K562 (cell line): ENCODE data around the gene BRMS1. TPM values are rescaled to one million over a fixed set of nuclear protein-coding genes. Genes with fewer than 3 reads are reported as not detected.

Source experiments
- MGA ChIP-seq: fragments of 450-650 bp; IDR thresholded peaks from 2 replicates; pipeline ENCODE4 v1.6.1; 2016; ENCODE audit warnings: mild to moderate bottlenecking, moderate library complexity
- ZNF143 ChIP-seq: sonication (generic); formaldehyde crosslinking; IDR thresholded peaks from 2 replicates; pipeline ENCODE4 v1.9.0; 2022; ENCODE audit warnings: mild to moderate bottlenecking, missing genetic modification reagents
- polyA plus RNA-seq, 8 experiments: library from polyadenylated mRNA; depleted of rRNA in 4 of 8; stranded (reverse) in 5 of 8; unstranded in 3 of 8; fragments of >200 nt; fragmentation: Nextera tagmentation in 2 of 8; fragmentation: Illumina TruSeq in 1 of 8; extraction: Ambion mirVana in 2 of 8; extraction: Trizol in 1 of 8; gene quantifications; 2 replicates each; pipeline versions ENCODE4 v1.2.1 to v1.2.3, GENCODE V29; 2011 to 2014; ENCODE audit warnings: inconsistent platforms in 1 of 8, missing spikeins in 1 of 8
- total RNA-seq, 7 experiments: library from RNA; depleted of rRNA in 6 of 7; stranded (reverse); fragments of >200 nt in 6 of 7; fragmentation: Illumina TruSeq in 2 of 7; extraction: Trizol in 2 of 7; gene quantifications; 2 replicates each; pipeline versions ENCODE4 v1.2.1 to v1.2.3, GENCODE V29; 2011 to 2021; ENCODE audit warnings: low replicate concordance in 1 of 7

BRMS1 gene
- total and polyA plus RNA-seq, 9 of the 15 experiments (the other 6 are each of a cell fraction or from before 2014, with no cell fraction given) = 2.2 to 78.8 (median 33.4) TPM

- TF ChIP-seq MGA = no peak
- no peak for TF ChIP-seq ZNF143 (CRISPR knock-in tag)
- TF ChIP-seq, all 486 proteins: peak for 4
These were observed 10.1 kb downstream of the BRMS1 start (continued) for GRCh38 chr11:66334605-66335442.
